ENCODE data around the gene PUS7. TPM values are rescaled to one million over a fixed set of nuclear protein-coding genes. Genes with fewer than 3 reads are reported as not detected.

PUS7 gene
- total RNA-seq, 1 donor from 2014 or later: 8.4 TPM

- ATAC-seq: no peak
Measured at GRCh38 chr7:105462765-105463420, 59.2 kb downstream of the PUS7 start.

GRCh38 chr7:105461518-105461917 is 60.6 kb downstream of the PUS7 start:
- Histone ChIP-seq H3K36me3 (peaks cover 65% of the 10 kb centered on the region), H3K4me3 (no peak overlapping the region), H3K4me1 (no peaks in the 10 kb centered on the region), H3K27me3 (ENCODE audit: low read depth) (no peaks in the 10 kb centered on the region), H3K27ac (no peak overlapping the region), H3K9me3 (no peaks in the 10 kb centered on the region)
- no peak for ATAC-seq
- intact Hi-C loops (cut with DNase I): no loop called here
- no peak for DNase-seq
- no peak for TF ChIP-seq CTCF (IDR thresholded peaks at IDR 0.05)

More at GRCh38 chr7:105462765-105463420, 59.2 kb downstream of the PUS7 start:
- intact Hi-C loops (cut with DNase I): no loop called here
- DNase-seq: no peak
- Histone ChIP-seq H3K27me3 (ENCODE audit: low read depth) (no peaks in the 10 kb centered on the region), H3K9me3 (no peaks in the 10 kb centered on the region), H3K4me1 (no peaks in the 10 kb centered on the region), H3K4me3 (no peak overlapping the region), H3K36me3 (peaks cover 53% of the 10 kb centered on the region), H3K27ac (no peak overlapping the region)
- no peak for TF ChIP-seq CTCF (IDR thresholded peaks at IDR 0.05)

- peaks cover 45% of the 10 kb centered on the region for H3K36me3 ChIP-seq
- no peaks in the 10 kb centered on the region for H3K9me3 ChIP-seq
- H3K27me3 ChIP-seq (ENCODE audit: low read depth): no peaks in the 10 kb centered on the region
- no peak overlapping the region for H3K4me3 ChIP-seq
- ATAC-seq: no peak
- DNase-seq: no peak
- H3K4me1 ChIP-seq: no peaks in the 10 kb centered on the region
- no peak for TF ChIP-seq CTCF (IDR thresholded peaks at IDR 0.05)
- intact Hi-C loops (cut with DNase I): no loop called here
- H3K27ac ChIP-seq: no peak overlapping the region
Measured at GRCh38 chr7:105457619-105458225, 64.3 kb downstream of the PUS7 start.

- intact Hi-C loops (cut with DNase I): no loop called here
- Histone ChIP-seq H3K27ac (no peak overlapping the region), H3K4me1 (no peaks in the 10 kb centered on the region), H3K27me3 (ENCODE audit: low read depth) (no peaks in the 10 kb centered on the region), H3K36me3 (peaks cover 26% of the 10 kb centered on the region), H3K9me3 (no peaks in the 10 kb centered on the region), H3K4me3 (no peak overlapping the region)
- no peak for TF ChIP-seq CTCF (IDR thresholded peaks at IDR 0.05)
- ATAC-seq: no peak
- DNase-seq: no peak
Measured at GRCh38 chr7:105454921-105455320, 67.2 kb downstream of the PUS7 start.

GRCh38 chr7:105454095-105454747 is 67.8 kb downstream of the PUS7 start:
- Histone ChIP-seq H3K27ac (no peak overlapping the region), H3K9me3 (no peaks in the 10 kb centered on the region), H3K4me1 (no peaks in the 10 kb centered on the region), H3K36me3 (peaks cover 20% of the 10 kb centered on the region), H3K27me3 (ENCODE audit: low read depth) (no peaks in the 10 kb centered on the region), H3K4me3 (no peak overlapping the region)
- TF ChIP-seq CTCF (IDR thresholded peaks at IDR 0.05): no peak
- intact Hi-C loops (cut with DNase I): no loop called here
- DNase-seq: no peak
- ATAC-seq: no peak

All from lower lobe of right lung (tissue), 2 donors.